SU-DHL-6 (cell line): ENCODE data around the gene EIF5B.

Experiments
- H2AFZ ChIP-seq: fragments of 200-600 bp; sonication (generic); 2 replicates; pipeline ENCODE4 v1.6.1; 2014; ENCODE audit warnings: low read depth, mild to moderate bottlenecking, moderate library complexity, mixed read lengths, antibody characterized with exemption, low read length; ENCODE audit not compliant: severe bottlenecking
- H3F3A ChIP-seq: fragments of 200-600 bp; shearing (Covaris generic); 2 replicates; pipeline ENCODE4 v1.6.0; 2016; ENCODE audit warnings: antibody characterized with exemption, mild to moderate bottlenecking; ENCODE audit not compliant: insufficient read depth
- H3K27ac ChIP-seq: fragments of 200-600 bp; sonication (generic); 2 replicates; pipeline ENCODE4 v1.5.1; 2016; ENCODE audit warnings: low read depth, mild to moderate bottlenecking, low read length, moderate library complexity, mixed read lengths
- H3K27me3 ChIP-seq: fragments of 200-600 bp; sonication (generic), shearing (Covaris generic); 2 replicates; pipeline ENCODE4 v1.6.0; 2014; ENCODE audit warnings: mild to moderate bottlenecking, low read length
- H3K36me3 ChIP-seq: fragments of 200-600 bp; sonication (generic); 2 replicates; pipeline ENCODE4 v1.6.1; 2014; ENCODE audit warnings: mild to moderate bottlenecking, low read length, mixed read lengths
- H3K4me2 ChIP-seq: fragments of 300-600, 200-600 bp; shearing (Covaris generic), sonication (generic); 2 replicates; pipeline ENCODE4 v1.6.0; 2014; ENCODE audit warnings: low read length, low read depth, mild to moderate bottlenecking; ENCODE audit not compliant: poor library complexity, severe bottlenecking
- H3K4me3 ChIP-seq: fragments of 200-600 bp; sonication (generic); 2 replicates; pipeline ENCODE4 v1.5.1; 2014; ENCODE audit warnings: antibody characterized with exemption, low read length, mild to moderate bottlenecking, mixed read lengths; ENCODE audit not compliant: insufficient read depth, poor library complexity, severe bottlenecking
- H3K79me2 ChIP-seq: fragments of 200-600 bp; sonication (generic); 2 replicates; pipeline ENCODE4 v1.6.1; 2014; ENCODE audit warnings: mild to moderate bottlenecking, low read length, moderate library complexity; ENCODE audit not compliant: insufficient read depth
- H3K9ac ChIP-seq: fragments of 200-600 bp; sonication (generic); 2 replicates; pipeline ENCODE4 v1.7.0; 2014; ENCODE audit warnings: mild to moderate bottlenecking, low read length
- H3K9me2 ChIP-seq: fragments of 200-600 bp; sonication (generic); replicated peaks from 2 replicates; pipeline ENCODE4 v1.6.1; 2014; ENCODE audit warnings: low read length; ENCODE audit not compliant: insufficient read depth
- H3K9me3 ChIP-seq: fragments of 200-600 bp; sonication (generic); 2 replicates; pipeline ENCODE4 v1.6.1; 2014; ENCODE audit warnings: low read length, mixed read lengths; ENCODE audit not compliant: insufficient read depth
- H4K20me1 ChIP-seq: fragments of 200-600 bp; sonication (generic); 2 replicates; pipeline ENCODE4 v1.6.1; 2014; ENCODE audit warnings: low read depth, mild to moderate bottlenecking, antibody characterized with exemption, low read length, moderate library complexity, mixed read lengths
- EZH2phosphoT487 ChIP-seq: fragments of 200-600 bp; sonication (generic), shearing (Covaris generic); conservative IDR thresholded peaks from 2 replicates; pipeline ENCODE4 v1.6.1; 2018; ENCODE audit warnings: mild to moderate bottlenecking, antibody characterized with exemption, low read length, moderate library complexity, mixed read lengths
- TF ChIP-seq, protein P1 (sequence below): fragments of 200-600 bp; sonication (generic); IDR thresholded peaks from one replicate; pipeline ENCODE4 v1.5.1; 2017; ENCODE audit warnings: antibody characterized with exemption, mild to moderate bottlenecking, low read length, moderate library complexity; ENCODE audit not compliant: insufficient read depth, poor library complexity, severe bottlenecking

EIF5B gene

DNA sequence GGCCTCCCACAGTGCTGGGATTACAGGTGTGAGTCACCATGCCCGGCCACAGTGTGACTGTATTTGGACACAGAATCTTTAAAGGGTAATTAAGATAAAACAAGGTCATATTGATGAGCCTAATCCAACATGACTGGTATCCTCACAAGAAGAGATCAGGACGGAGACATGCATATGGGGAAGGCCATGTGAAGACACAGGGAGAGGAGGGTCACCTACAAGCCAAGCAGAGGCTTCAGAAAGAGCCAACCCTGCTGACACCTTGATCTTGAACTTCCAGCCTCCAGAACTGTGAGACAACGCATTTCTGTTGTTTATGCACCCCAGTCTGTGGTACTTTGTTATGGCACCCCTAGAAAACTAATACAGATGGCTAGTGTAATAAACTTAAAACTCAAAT lies 80.2 kb downstream of the EIF5B start:
- no peaks in the 10 kb centered on the region for H3K9me3 ChIP-seq
- H4K20me1 ChIP-seq = no peaks in the 10 kb centered on the region
- TF ChIP-seq, protein P1, sequence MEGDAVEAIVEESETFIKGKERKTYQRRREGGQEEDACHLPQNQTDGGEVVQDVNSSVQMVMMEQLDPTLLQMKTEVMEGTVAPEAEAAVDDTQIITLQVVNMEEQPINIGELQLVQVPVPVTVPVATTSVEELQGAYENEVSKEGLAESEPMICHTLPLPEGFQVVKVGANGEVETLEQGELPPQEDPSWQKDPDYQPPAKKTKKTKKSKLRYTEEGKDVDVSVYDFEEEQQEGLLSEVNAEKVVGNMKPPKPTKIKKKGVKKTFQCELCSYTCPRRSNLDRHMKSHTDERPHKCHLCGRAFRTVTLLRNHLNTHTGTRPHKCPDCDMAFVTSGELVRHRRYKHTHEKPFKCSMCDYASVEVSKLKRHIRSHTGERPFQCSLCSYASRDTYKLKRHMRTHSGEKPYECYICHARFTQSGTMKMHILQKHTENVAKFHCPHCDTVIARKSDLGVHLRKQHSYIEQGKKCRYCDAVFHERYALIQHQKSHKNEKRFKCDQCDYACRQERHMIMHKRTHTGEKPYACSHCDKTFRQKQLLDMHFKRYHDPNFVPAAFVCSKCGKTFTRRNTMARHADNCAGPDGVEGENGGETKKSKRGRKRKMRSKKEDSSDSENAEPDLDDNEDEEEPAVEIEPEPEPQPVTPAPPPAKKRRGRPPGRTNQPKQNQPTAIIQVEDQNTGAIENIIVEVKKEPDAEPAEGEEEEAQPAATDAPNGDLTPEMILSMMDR = no peak
- no peak for TF ChIP-seq EZH2phosphoT487
- H3K27me3 ChIP-seq = no peaks in the 10 kb centered on the region
- H3F3A ChIP-seq = peaks cover 5% of the 10 kb centered on the region; the same call in 1 of the 2 replicates
- H2AFZ ChIP-seq = no peak overlapping the region
- H3K4me3 ChIP-seq = no peak overlapping the region
- no peak overlapping the region for H3K9ac ChIP-seq
- no peaks in the 10 kb centered on the region for H3K9me2 ChIP-seq
- H3K79me2 ChIP-seq = no peaks in the 10 kb centered on the region
- peaks cover 60% of the 10 kb centered on the region for H3K36me3 ChIP-seq
- no peak overlapping the region for H3K27ac ChIP-seq
- no peak overlapping the region for H3K4me2 ChIP-seq

DNA sequence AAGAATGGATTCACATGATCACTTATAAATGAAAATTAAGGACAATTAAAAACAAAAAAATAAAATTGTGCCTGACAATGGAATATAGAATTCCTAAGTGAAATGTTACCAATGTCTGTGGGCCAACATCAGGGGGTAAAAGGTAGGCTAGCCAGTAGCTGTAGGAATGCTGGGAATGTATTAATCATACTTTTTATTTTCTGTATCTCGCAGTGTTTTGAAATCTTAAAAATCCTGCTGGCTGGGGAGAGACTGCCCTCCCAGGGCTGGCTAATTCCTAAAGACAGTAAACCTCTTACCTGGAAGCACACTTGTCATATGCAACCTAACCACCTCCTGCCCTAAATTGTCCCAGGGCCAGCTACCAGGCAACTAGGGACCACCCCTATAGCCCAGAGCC lies 82.8 kb downstream of the EIF5B start:
- no peaks in the 10 kb centered on the region for H3K9me3 ChIP-seq
- H3F3A ChIP-seq = peaks cover 5% of the 10 kb centered on the region; the same call in 1 of the 2 replicates
- no peak overlapping the region for H3K4me3 ChIP-seq
- H3K36me3 ChIP-seq = peaks cover 62% of the 10 kb centered on the region
- H3K9me2 ChIP-seq = no peaks in the 10 kb centered on the region
- no peaks in the 10 kb centered on the region for H3K79me2 ChIP-seq
- no peak overlapping the region for H3K9ac ChIP-seq
- H3K27me3 ChIP-seq = no peaks in the 10 kb centered on the region
- no peak overlapping the region for H3K4me2 ChIP-seq
- TF ChIP-seq EZH2phosphoT487 = no peak
- TF ChIP-seq, protein P1 = no peak
- no peak overlapping the region for H3K27ac ChIP-seq
- no peaks in the 10 kb centered on the region for H4K20me1 ChIP-seq
- H2AFZ ChIP-seq = no peak overlapping the region

DNA sequence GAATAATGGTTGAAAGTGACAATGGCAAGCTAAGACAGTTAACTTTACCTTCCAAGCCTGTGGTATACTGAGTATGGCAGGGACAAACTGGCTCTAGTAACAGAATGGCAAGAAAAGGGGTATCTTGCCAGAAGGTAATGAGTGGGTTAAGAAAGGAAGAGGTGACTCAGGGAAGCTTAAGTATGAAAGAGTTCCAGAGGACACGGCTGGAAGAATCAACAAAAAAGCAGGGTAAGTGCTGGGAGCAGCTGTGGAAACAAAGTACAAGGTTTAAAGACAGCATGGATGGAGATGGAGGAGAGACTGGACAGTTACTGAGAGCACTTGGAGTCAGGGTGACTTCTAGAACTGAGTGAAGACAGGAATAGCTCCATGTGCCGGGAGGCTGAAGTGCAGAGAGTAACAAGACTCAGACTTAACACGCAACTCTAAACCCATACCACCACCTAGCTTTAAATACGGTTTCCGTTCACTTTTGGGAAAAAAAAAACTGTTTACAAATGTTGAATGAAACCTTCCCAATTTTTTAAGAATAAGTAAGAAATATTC lies 83.6 kb downstream of the EIF5B start:
- no peaks in the 10 kb centered on the region for H3K9me2 ChIP-seq
- no peaks in the 10 kb centered on the region for H3K9me3 ChIP-seq
- H3F3A ChIP-seq = peaks cover 5% of the 10 kb centered on the region; the same call in 1 of the 2 replicates
- no peak overlapping the region for H3K4me2 ChIP-seq
- H3K9ac ChIP-seq = no peak overlapping the region
- H4K20me1 ChIP-seq = no peaks in the 10 kb centered on the region
- TF ChIP-seq, protein P1 = no peak
- TF ChIP-seq EZH2phosphoT487 = no peak
- H3K27ac ChIP-seq = no peak overlapping the region
- H3K36me3 ChIP-seq = peaks cover 59% of the 10 kb centered on the region
- H3K27me3 ChIP-seq = no peaks in the 10 kb centered on the region
- no peak overlapping the region for H2AFZ ChIP-seq
- no peak overlapping the region for H3K4me3 ChIP-seq
- no peaks in the 10 kb centered on the region for H3K79me2 ChIP-seq
